Testis (tissue), 3 donors: ENCODE data around the gene FHIT. TPM values are rescaled to one million over a fixed set of nuclear protein-coding genes. Genes with fewer than 3 reads are reported as not detected.
"Not testable (repeated sequence)": the region's sequence is repeated elsewhere in the genome, so short reads cannot be mapped to it uniquely, and the experiment has no call there.

Source experiments
- DNase-seq: peaks from one replicate; pipeline ENCODE4 v3.0.0-alpha.2; 2019
- H3K27ac ChIP-seq, 2 donors: fragments of 200-600 bp; sonication (generic); one replicate each; pipeline ENCODE4 v1.5.1; 2019
- H3K27me3 ChIP-seq: fragments of 200-600 bp; sonication (generic); one replicate; pipeline ENCODE4 v1.5.1; 2019
- H3K36me3 ChIP-seq: fragments of 200-600 bp; sonication (generic); one replicate; pipeline ENCODE4 v1.5.1; 2017; ENCODE audit warnings: low read depth; ENCODE audit errors: missing control alignments
- H3K4me1 ChIP-seq: fragments of 200-600 bp; sonication (generic); one replicate; pipeline ENCODE4 v1.5.1; 2019
- H3K4me3 ChIP-seq, 2 donors: fragments of 200-600 bp; sonication (generic); one replicate each; pipeline ENCODE4 v1.5.1; 2017 to 2019
- H3K9me3 ChIP-seq: fragments of 200-600 bp; sonication (generic); one replicate; pipeline ENCODE4 v1.5.1; 2017
- POLR2A ChIP-seq: fragments of 450-650 bp; IDR thresholded peaks from one replicate; pipeline ENCODE4 v1.6.1; 2017; ENCODE audit warnings: antibody characterized with exemption, mild to moderate bottlenecking, moderate library complexity
- WGBS, 2 donors: methylation state at CpG; one replicate each; pipeline ENCODE4 v1.1.5; 2018; 5-methylcytosine and 5-hydroxymethylcytosine counted together
- intact Hi-C: fragments of 100-400 bp; cut with DNase I; formaldehyde crosslinking; loops from one replicate; pipeline ENCODE4 v1.15.1; 2023; ENCODE audit warnings: low total_unique reads
- polyA plus RNA-seq: library from polyadenylated mRNA; stranded (reverse); fragments of 350-450 nt; fragmentation: Illumina TruSeq; extraction: RNeasy Lipid Tissue Mini Kit (QIAGEN cat#74804); gene quantifications from one replicate; pipeline ENCODE4 v1.2.3, GENCODE V29; 2014; ENCODE audit warnings: low read depth, low replicate concordance; ENCODE audit not compliant: insufficient read depth
- total RNA-seq, 2 donors: library from RNA; depleted of rRNA; stranded (reverse); fragments of >200 nt; gene quantifications; one replicate each; pipeline ENCODE4 v1.2.3, GENCODE V29; 2016
- TF ChIP-seq, protein P1 (sequence below), 3 experiments: fragments of 450-650 bp in 2 of 3; fragments of 200-600 bp in 1 of 3; sonication (generic) in 1 of 3; IDR thresholded peaks; one replicate each; pipeline ENCODE4 v1.5.1; 2016 to 2019; ENCODE audit warnings: antibody characterized with exemption in 3 of 3, mild to moderate bottlenecking in 2 of 3, moderate library complexity in 1 of 3

The FHIT gene
- total and polyA plus RNA-seq, 3 donors from 2014 or later = 10.1 to 29.6 (median 15.5) TPM

- Histone ChIP-seq H3K27ac (no peak overlapping the region), H3K27me3 (no peaks in the 10 kb centered on the region), H3K9me3 (no peaks in the 10 kb centered on the region), H3K4me1 (no peaks in the 10 kb centered on the region), H3K36me3 (no peaks in the 10 kb centered on the region), H3K4me3 (no peak overlapping the region)
- TF ChIP-seq, protein P1, sequence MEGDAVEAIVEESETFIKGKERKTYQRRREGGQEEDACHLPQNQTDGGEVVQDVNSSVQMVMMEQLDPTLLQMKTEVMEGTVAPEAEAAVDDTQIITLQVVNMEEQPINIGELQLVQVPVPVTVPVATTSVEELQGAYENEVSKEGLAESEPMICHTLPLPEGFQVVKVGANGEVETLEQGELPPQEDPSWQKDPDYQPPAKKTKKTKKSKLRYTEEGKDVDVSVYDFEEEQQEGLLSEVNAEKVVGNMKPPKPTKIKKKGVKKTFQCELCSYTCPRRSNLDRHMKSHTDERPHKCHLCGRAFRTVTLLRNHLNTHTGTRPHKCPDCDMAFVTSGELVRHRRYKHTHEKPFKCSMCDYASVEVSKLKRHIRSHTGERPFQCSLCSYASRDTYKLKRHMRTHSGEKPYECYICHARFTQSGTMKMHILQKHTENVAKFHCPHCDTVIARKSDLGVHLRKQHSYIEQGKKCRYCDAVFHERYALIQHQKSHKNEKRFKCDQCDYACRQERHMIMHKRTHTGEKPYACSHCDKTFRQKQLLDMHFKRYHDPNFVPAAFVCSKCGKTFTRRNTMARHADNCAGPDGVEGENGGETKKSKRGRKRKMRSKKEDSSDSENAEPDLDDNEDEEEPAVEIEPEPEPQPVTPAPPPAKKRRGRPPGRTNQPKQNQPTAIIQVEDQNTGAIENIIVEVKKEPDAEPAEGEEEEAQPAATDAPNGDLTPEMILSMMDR (IDR thresholded peaks at IDR 0.05) = no peak
- TF ChIP-seq POLR2A = no peak
- DNase-seq = no peak
- 88 to 92% methylated on average over 4 of the region's 4 CpGs for WGBS, 2 donors
- intact Hi-C loops = no loop called here
Observed at GRCh38 chr3:61218504-61218903, 32.7 kb downstream of the FHIT start.

GRCh38 chr3:61216171-61216570 lies 35.1 kb downstream of the FHIT start:
- H3K27me3 ChIP-seq, H3K9me3 ChIP-seq: not testable (repeated sequence)

GRCh38 chr3:61202086-61202485 lies 49.2 kb downstream of the FHIT start:
- TF ChIP-seq, protein P1 (IDR thresholded peaks at IDR 0.05) = no peak
- TF ChIP-seq POLR2A = no peak
- Histone ChIP-seq H3K4me1 (no peaks in the 10 kb centered on the region), H3K9me3 (no peaks in the 10 kb centered on the region), H3K36me3 (no peaks in the 10 kb centered on the region), H3K27ac (no peak overlapping the region), H3K27me3 (no peaks in the 10 kb centered on the region), H3K4me3 (no peak overlapping the region)
- intact Hi-C loops = no loop called here
- DNase-seq = no peak
- 89 to 97% methylated on average over 15 to 17 of the region's 17 CpGs for WGBS, 2 donors

More at GRCh38 chr3:61216171-61216570, 35.1 kb downstream of the FHIT start:
- H3K36me3 ChIP-seq, intact Hi-C loops, H3K4me1 ChIP-seq, H3K4me3 ChIP-seq, DNase-seq, H3K27ac ChIP-seq: not testable (repeated sequence)
- 95 to 100% methylated on average over 3 of the region's 3 CpGs for WGBS, 2 donors

GRCh38 chr3:61201071-61201470 lies 50.2 kb downstream of the FHIT start:
- DNase-seq = no peak
- Histone ChIP-seq H3K4me3 (no peak overlapping the region), H3K27me3 (no peaks in the 10 kb centered on the region), H3K9me3 (no peaks in the 10 kb centered on the region), H3K36me3 (no peaks in the 10 kb centered on the region), H3K4me1 (no peaks in the 10 kb centered on the region), H3K27ac (no peak overlapping the region)
- intact Hi-C loops = no loop called here
- WGBS, 2 donors = 88 to 92% methylated on average over 3 of the region's 3 CpGs
- TF ChIP-seq, protein P1 (IDR thresholded peaks at IDR 0.05) = no peak
- TF ChIP-seq POLR2A = no peak

- DNase-seq = no peak
- no peak overlapping the region for H3K27ac ChIP-seq
- no peaks in the 10 kb centered on the region for H3K27me3 ChIP-seq
- no peak overlapping the region for H3K4me3 ChIP-seq
- intact Hi-C loops = no loop called here
- no peaks in the 10 kb centered on the region for H3K9me3 ChIP-seq
- no peaks in the 10 kb centered on the region for H3K36me3 ChIP-seq
- TF ChIP-seq, protein P1 (IDR thresholded peaks at IDR 0.05) = no peak
- no peak for TF ChIP-seq POLR2A
- no peaks in the 10 kb centered on the region for H3K4me1 ChIP-seq
Observed at GRCh38 chr3:61200270-61200669, 51.0 kb downstream of the FHIT start.
